K562 (cell line): ENCODE data around the gene PLSCR5. TPM values are rescaled to one million over a fixed set of nuclear protein-coding genes. Genes with fewer than 3 reads are reported as not detected.

Experiments
- ATAC-seq: fragments of 200-7000 bp; cut with Tn5 transposase; 3 replicates; pipeline ENCODE4 v1.9.1; 2020; ENCODE audit warnings: moderate library complexity
- BruUV-seq: library from RNA; stranded (reverse); fragments of 400-500 nt; replicated peaks from 2 replicates; lab custom pipeline; 2021; lab: Mats Ljungman, UMichigan
- CTCF ChIA-PET: fragments of 300-600 bp; formaldehyde crosslinking; extraction: SDS; loops from one replicate; lab custom pipeline; 2021; ENCODE audit warnings: low intra/inter-chr PET ratio; lab: Yijun Ruan, JAX
- POLR2A ChIA-PET: fragments of 300-600, 350-650 bp; sonication (Branson Sonifier 250); formaldehyde crosslinking; extraction: SDS; loops from one replicate; lab custom pipeline; 2021; ENCODE audit warnings: antibody characterized with exemption, inconsistent platforms; lab: Yijun Ruan, JAX
- DNase-seq, 4 experiments: peaks; one replicate each; pipeline versions ENCODE4 v3.0.0 to v3.0.0-alpha.2; 2011 to 2018; ENCODE audit warnings: low spot score in 3 of 4, mixed read lengths in 3 of 4; ENCODE audit errors: extremely low read depth in 1 of 4
- FAIRE-seq: peaks from 2 replicates; lab custom pipeline; 2011; peaks lifted over from hg19 to GRCh38; lab: Jason Lieb, UNC
- H2AFZ ChIP-seq: 2 replicates; pipeline ENCODE4 v1.6.0; 2011; ENCODE audit warnings: low read depth, low read length, control low read depth, inconsistent platforms
- H3K27ac ChIP-seq: fragments of 200-600 bp; 3 replicates; pipeline ENCODE4 v1.8.0; 2011; ENCODE audit warnings: low read depth, mild to moderate bottlenecking, control low read depth, inconsistent platforms, low read length, moderate library complexity, mixed read lengths; ENCODE audit errors: extremely low read depth
- H3K27me3 ChIP-seq, 2 experiments: fragments of 300-600 bp in 1 of 2; 2 replicates in 1 of 2; 3 replicates in 1 of 2; pipeline versions ENCODE4 v1.6.0 to v1.8.0; 2011; ENCODE audit warnings: inconsistent platforms in 2 of 2, low read length in 2 of 2, mild to moderate bottlenecking in 1 of 2, mixed read lengths in 1 of 2, moderate library complexity in 1 of 2; ENCODE audit not compliant: control insufficient read depth in 2 of 2, insufficient read depth in 2 of 2
- H3K36me3 ChIP-seq: fragments of 300-600 bp; 3 replicates; pipeline ENCODE4 v1.8.0; 2011; ENCODE audit warnings: mild to moderate bottlenecking, low read length, inconsistent platforms; ENCODE audit not compliant: control insufficient read depth, insufficient read depth
- H3K4me1 ChIP-seq, 2 experiments: fragments of 200-600 bp in 1 of 2; replicated peaks in 1 of 2; 2 replicates in 1 of 2; 3 replicates in 1 of 2; pipeline versions ENCODE4 v1.5.1 to v1.8.0; 2011; ENCODE audit warnings: inconsistent platforms in 2 of 2, low read length in 2 of 2, mild to moderate bottlenecking in 1 of 2, mixed read lengths in 1 of 2, moderate library complexity in 1 of 2; ENCODE audit not compliant: control insufficient read depth in 2 of 2, insufficient read depth in 2 of 2
- H3K4me2 ChIP-seq: 2 replicates; pipeline ENCODE4 v1.6.1; 2011; ENCODE audit warnings: low read length, control low read depth, inconsistent platforms, mixed read lengths; ENCODE audit not compliant: insufficient read depth
- H3K4me3 ChIP-seq: fragments of 200-600 bp; sonication (generic), shearing (Covaris generic); 2 replicates; pipeline ENCODE4 v1.5.1; 2016; ENCODE audit warnings: control low read depth, inconsistent platforms
- H3K79me2 ChIP-seq: fragments of 200-600 bp; 3 replicates; pipeline ENCODE4 v1.8.0; 2011; ENCODE audit warnings: low read length, inconsistent platforms; ENCODE audit not compliant: control insufficient read depth, insufficient read depth
- H3K9ac ChIP-seq, 2 experiments: 2 replicates each; pipeline versions ENCODE4 v1.6.0 to v1.6.1; 2011; ENCODE audit warnings: low read depth in 2 of 2, low read length in 2 of 2, control low read depth in 1 of 2, inconsistent platforms in 1 of 2, mild to moderate bottlenecking in 1 of 2, mixed read lengths in 1 of 2; ENCODE audit not compliant: insufficient read depth in 1 of 2
- H3K9me1 ChIP-seq: one replicate; pipeline ENCODE4 v1.6.0; 2011; ENCODE audit warnings: inconsistent platforms, mild to moderate bottlenecking, low read length, moderate library complexity; ENCODE audit not compliant: control insufficient read depth, insufficient read depth
- H3K9me3 ChIP-seq: replicated peaks from 2 replicates; pipeline ENCODE4 v1.5.1; 2011; ENCODE audit warnings: low read depth, low read length, inconsistent platforms; ENCODE audit not compliant: control insufficient read depth, insufficient read depth
- H4K20me1 ChIP-seq: replicated peaks from 2 replicates; pipeline ENCODE4 v1.6.1; 2011; ENCODE audit warnings: low read length, inconsistent platforms, mixed read lengths; ENCODE audit not compliant: control insufficient read depth, insufficient read depth
- CBFA2T3 ChIP-seq: fragments of 450-650 bp; IDR thresholded peaks from 2 replicates; pipeline ENCODE4 v1.6.1; 2017
- FOXM1 ChIP-seq, 2 experiments: fragments of 450-650 bp in 1 of 2; sonication (generic) in 1 of 2; formaldehyde crosslinking in 1 of 2; IDR thresholded peaks; 2 replicates each; pipeline versions ENCODE4 v1.6.1 to v1.9.0; 2017 to 2022; ENCODE audit warnings: low read depth in 2 of 2, mild to moderate bottlenecking in 2 of 2, missing genetic modification reagents in 1 of 2, moderate library complexity in 1 of 2
- RCOR1 ChIP-seq, 2 experiments: IDR thresholded peaks; 2 replicates each; pipeline ENCODE4 v1.6.1; 2012; ENCODE audit warnings: low read depth in 2 of 2, low read length in 2 of 2, borderline replicate concordance in 1 of 2, improper control_type of control experiment in 1 of 2
- TAL1 ChIP-seq: fragments of 450-650 bp; IDR thresholded peaks from 2 replicates; pipeline ENCODE4 v1.6.1; 2016; ENCODE audit warnings: mild to moderate bottlenecking
- YY1 ChIP-seq, 3 experiments: IDR thresholded peaks; 2 replicates each; pipeline ENCODE4 v1.6.1; 2011; ENCODE audit warnings: low read length in 2 of 3, mild to moderate bottlenecking in 2 of 3, moderate library complexity in 2 of 3, borderline replicate concordance in 1 of 3, control low read depth in 1 of 3, low read depth in 1 of 3; ENCODE audit not compliant: insufficient read depth in 3 of 3, insufficient replicate concordance in 2 of 3, control insufficient read depth in 1 of 3, insufficient read length in 1 of 3; ENCODE audit errors: extremely low read depth in 1 of 3
- ZNF75A ChIP-seq: fragments of 450-650 bp; formaldehyde crosslinking; IDR thresholded peaks from 2 replicates; pipeline ENCODE4 v1.4.0; 2020; ENCODE audit warnings: mild to moderate bottlenecking
- ZNF766 ChIP-seq: fragments of 200-800 bp; sonication (Bioruptor generic); conservative IDR thresholded peaks from 2 replicates; pipeline ENCODE4 v1.6.1; 2016; ENCODE audit warnings: missing genetic modification characterization, missing compliant biosample characterization
- WGBS: fragments of 100-300 bp; shearing (Covaris generic); methylation state at CpG from one replicate; pipeline ENCODE4 v1.1.6; 2016; ENCODE audit warnings: low coverage, mixed read lengths; ENCODE audit not compliant: insufficient coverage; ENCODE audit errors: missing lambda C conversion rate; 5-methylcytosine and 5-hydroxymethylcytosine counted together
- in situ Hi-C: fragments of 300-500 bp; cut with MboI; formaldehyde crosslinking; loops from 4 replicates; pipeline ENCODE4 v1.15.0; 2018; ENCODE audit warnings: inconsistent platforms, mixed read lengths
- intact Hi-C: fragments of 100-400 bp; cut with micrococcal nuclease; formaldehyde crosslinking; loops from 2 replicates; pipeline ENCODE4 v1.14.2; 2022
- polyA plus RNA-seq, 8 experiments: library from polyadenylated mRNA; depleted of rRNA in 4 of 8; stranded (reverse) in 5 of 8; unstranded in 3 of 8; fragments of >200 nt; fragmentation: Nextera tagmentation in 2 of 8; fragmentation: Illumina TruSeq in 1 of 8; extraction: Ambion mirVana in 2 of 8; extraction: Trizol in 1 of 8; gene quantifications; 2 replicates each; pipeline versions ENCODE4 v1.2.1 to v1.2.3, GENCODE V29; 2011 to 2014; ENCODE audit warnings: inconsistent platforms in 1 of 8, missing spikeins in 1 of 8
- total RNA-seq, 7 experiments: library from RNA; depleted of rRNA in 6 of 7; stranded (reverse); fragments of >200 nt in 6 of 7; fragmentation: Illumina TruSeq in 2 of 7; extraction: Trizol in 2 of 7; gene quantifications; 2 replicates each; pipeline versions ENCODE4 v1.2.1 to v1.2.3, GENCODE V29; 2011 to 2021; ENCODE audit warnings: low replicate concordance in 1 of 7
- TF ChIP-seq, protein P1 (sequence below): sonication (generic); formaldehyde crosslinking; IDR thresholded peaks from 2 replicates; pipeline ENCODE4 v1.8.0; 2022; ENCODE audit warnings: missing genetic modification reagents, mild to moderate bottlenecking, borderline replicate concordance
- TF ChIP-seq, protein P2 (sequence below): fragments of 250-450 bp; sonication (Bioruptor Pico); IDR thresholded peaks from 2 replicates; pipeline ENCODE4 v1.8.0; 2022; ENCODE audit warnings: inconsistent platforms
- TF ChIP-seq, protein P3 (sequence below), 3 experiments: fragments of 200-800 bp in 1 of 3; sonication (Bioruptor generic) in 1 of 3; sonication (generic) in 1 of 3; formaldehyde crosslinking in 1 of 3; IDR thresholded peaks; 2 replicates each; pipeline versions ENCODE4 v1.6.1 to v1.8.0; 2016 to 2022; ENCODE audit warnings: mild to moderate bottlenecking in 2 of 3, missing compliant biosample characterization in 2 of 3, missing genetic modification characterization in 2 of 3, missing genetic modification reagents in 1 of 3
- TF ChIP-seq, protein P4 (sequence below): fragments of 450-650 bp; formaldehyde crosslinking; conservative IDR thresholded peaks from 2 replicates; pipeline ENCODE4 v1.4.0; 2022; ENCODE audit warnings: mild to moderate bottlenecking, missing genetic modification characterization

PLSCR5 gene
- total and polyA plus RNA-seq, 9 of the 15 experiments (the other 6 are each of a cell fraction or from before 2014, with no cell fraction given), result not detected

DNA sequence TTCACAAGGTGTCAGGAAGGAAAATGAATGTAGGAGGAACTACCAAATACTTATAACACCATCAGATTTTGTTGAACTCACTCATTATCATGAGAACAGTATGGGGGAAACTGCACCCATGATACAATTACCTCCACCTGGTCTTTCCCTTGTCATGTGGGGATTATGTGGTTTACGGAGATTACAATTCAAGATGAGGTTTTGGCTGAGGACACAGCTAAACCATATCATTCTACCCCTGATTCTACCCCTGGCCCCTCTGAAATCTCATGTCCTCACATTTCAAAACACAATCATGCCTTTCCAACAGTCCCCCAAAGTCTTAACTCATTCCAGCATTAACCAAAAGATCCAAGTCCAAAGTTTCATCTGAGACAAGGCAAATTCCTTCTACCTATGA, 43.7 kb downstream of the PLSCR5 start (continued):
- TF ChIP-seq, protein P1, sequence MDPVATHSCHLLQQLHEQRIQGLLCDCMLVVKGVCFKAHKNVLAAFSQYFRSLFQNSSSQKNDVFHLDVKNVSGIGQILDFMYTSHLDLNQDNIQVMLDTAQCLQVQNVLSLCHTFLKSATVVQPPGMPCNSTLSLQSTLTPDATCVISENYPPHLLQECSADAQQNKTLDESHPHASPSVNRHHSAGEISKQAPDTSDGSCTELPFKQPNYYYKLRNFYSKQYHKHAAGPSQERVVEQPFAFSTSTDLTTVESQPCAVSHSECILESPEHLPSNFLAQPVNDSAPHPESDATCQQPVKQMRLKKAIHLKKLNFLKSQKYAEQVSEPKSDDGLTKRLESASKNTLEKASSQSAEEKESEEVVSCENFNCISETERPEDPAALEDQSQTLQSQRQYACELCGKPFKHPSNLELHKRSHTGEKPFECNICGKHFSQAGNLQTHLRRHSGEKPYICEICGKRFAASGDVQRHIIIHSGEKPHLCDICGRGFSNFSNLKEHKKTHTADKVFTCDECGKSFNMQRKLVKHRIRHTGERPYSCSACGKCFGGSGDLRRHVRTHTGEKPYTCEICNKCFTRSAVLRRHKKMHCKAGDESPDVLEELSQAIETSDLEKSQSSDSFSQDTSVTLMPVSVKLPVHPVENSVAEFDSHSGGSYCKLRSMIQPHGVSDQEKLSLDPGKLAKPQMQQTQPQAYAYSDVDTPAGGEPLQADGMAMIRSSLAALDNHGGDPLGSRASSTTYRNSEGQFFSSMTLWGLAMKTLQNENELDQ (CRISPR knock-in tag), result no peak
- TF ChIP-seq, protein P2, sequence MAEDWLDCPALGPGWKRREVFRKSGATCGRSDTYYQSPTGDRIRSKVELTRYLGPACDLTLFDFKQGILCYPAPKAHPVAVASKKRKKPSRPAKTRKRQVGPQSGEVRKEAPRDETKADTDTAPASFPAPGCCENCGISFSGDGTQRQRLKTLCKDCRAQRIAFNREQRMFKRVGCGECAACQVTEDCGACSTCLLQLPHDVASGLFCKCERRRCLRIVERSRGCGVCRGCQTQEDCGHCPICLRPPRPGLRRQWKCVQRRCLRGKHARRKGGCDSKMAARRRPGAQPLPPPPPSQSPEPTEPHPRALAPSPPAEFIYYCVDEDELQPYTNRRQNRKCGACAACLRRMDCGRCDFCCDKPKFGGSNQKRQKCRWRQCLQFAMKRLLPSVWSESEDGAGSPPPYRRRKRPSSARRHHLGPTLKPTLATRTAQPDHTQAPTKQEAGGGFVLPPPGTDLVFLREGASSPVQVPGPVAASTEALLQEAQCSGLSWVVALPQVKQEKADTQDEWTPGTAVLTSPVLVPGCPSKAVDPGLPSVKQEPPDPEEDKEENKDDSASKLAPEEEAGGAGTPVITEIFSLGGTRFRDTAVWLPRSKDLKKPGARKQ (CRISPR knock-in tag), result no peak
- no peak for TF ChIP-seq YY1 (IDR thresholded peaks at IDR 0.05; ENCODE audit: borderline replicate concordance in 1 of 3, control insufficient read depth in 1 of 3, extremely low read depth in 1 of 3, insufficient read depth in 3 of 3, insufficient read length in 1 of 3, insufficient replicate concordance in 2 of 3, low read depth in 1 of 3, low read length in 2 of 3)

DNA sequence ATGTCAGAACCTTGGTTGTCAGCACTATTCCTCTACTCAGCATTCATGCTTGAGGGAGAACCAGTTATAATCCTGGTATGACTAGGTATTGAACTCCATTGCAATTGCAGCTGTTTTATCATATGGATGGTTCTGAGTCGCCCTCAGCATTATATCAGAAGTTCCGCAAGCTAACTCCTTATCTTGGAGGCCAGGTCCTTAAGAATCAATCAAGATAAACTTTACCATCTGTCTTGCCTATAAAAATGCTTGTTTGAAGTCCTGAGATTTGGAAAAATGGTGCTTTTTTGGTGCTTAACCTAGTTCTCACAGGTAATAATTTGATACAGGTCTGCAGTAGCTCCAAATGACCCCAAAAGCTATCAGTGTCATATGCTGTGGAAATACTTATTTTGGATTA, 44.5 kb downstream of the PLSCR5 start:
- CTCF ChIA-PET, result no interaction called here
- in situ Hi-C loops, result no loop called here
- H3K79me2 ChIP-seq, result no peaks in the 10 kb centered on the region
- no peak overlapping the region for H3K4me3 ChIP-seq
- no peak overlapping the region for H3K9ac ChIP-seq
- no peaks in the 10 kb centered on the region; a peak in 1 of 5 replicates for H3K4me1 ChIP-seq
- H2AFZ ChIP-seq, result no peak overlapping the region
- H3K4me2 ChIP-seq, result no peak overlapping the region
- no peaks in the 10 kb centered on the region for H4K20me1 ChIP-seq
- H3K9me3 ChIP-seq, result no peaks in the 10 kb centered on the region
- ATAC-seq (no peak), DNase-seq (no peak), FAIRE-seq (no peak)
- no TSS peak for BruUV-seq
- H3K27me3 ChIP-seq, result no peaks in the 10 kb centered on the region
- no peaks in the 10 kb centered on the region for H3K9me1 ChIP-seq
- POLR2A ChIA-PET, result interaction anchor here (1.1 to 1.9 kb wide), 2 partner anchors 10 to 17 kb away, joined by 3 to 8 read pairs; no protein-coding TSS in a partner anchor
- H3K27ac ChIP-seq, result no peak overlapping the region
- intact Hi-C loops, result no loop called here
- 16% methylated on average over 2 of the region's 2 CpGs for WGBS
- no peaks in the 10 kb centered on the region for H3K36me3 ChIP-seq
- TF ChIP-seq, protein P3, sequence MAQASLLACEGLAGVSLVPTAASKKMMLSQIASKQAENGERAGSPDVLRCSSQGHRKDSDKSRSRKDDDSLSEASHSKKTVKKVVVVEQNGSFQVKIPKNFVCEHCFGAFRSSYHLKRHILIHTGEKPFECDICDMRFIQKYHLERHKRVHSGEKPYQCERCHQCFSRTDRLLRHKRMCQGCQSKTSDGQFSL (CRISPR knock-in tag; IDR thresholded peaks at IDR 0.05), result no peak
- TF ChIP-seq, protein P3 (tag; IDR thresholded peaks at IDR 0.05), result no peak
- TF ChIP-seq TAL1 (peak; percentile 47), ZNF75A (CRISPR knock-in tag) (no peak), CBFA2T3 (peak; percentile 32; the same call in 1 of the 2 replicates), FOXM1 (IDR thresholded peaks at IDR 0.05; ENCODE audit: low read depth) (no peak), FOXM1 (CRISPR knock-in tag; IDR thresholded peaks at IDR 0.05; ENCODE audit: low read depth) (no peak), ZNF766 (0 out of 2 replicates have a peak, but pooled peaks have one; percentile 29), RCOR1 (IDR thresholded peaks at IDR 0.05; ENCODE audit: borderline replicate concordance in 1 of 2, low read depth in 2 of 2, low read length in 2 of 2) (peak in 1 of 2 experiments; percentile 71; a peak in 2 of 4 replicates)
- TF ChIP-seq, protein P4, sequence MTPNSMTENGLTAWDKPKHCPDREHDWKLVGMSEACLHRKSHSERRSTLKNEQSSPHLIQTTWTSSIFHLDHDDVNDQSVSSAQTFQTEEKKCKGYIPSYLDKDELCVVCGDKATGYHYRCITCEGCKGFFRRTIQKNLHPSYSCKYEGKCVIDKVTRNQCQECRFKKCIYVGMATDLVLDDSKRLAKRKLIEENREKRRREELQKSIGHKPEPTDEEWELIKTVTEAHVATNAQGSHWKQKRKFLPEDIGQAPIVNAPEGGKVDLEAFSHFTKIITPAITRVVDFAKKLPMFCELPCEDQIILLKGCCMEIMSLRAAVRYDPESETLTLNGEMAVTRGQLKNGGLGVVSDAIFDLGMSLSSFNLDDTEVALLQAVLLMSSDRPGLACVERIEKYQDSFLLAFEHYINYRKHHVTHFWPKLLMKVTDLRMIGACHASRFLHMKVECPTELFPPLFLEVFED (CRISPR knock-in tag), result no peak
